HG03280 (cell line): ENCODE measurements around the gene RAB8B.
"Not testable (repeated sequence)": the region's sequence is repeated elsewhere in the genome, so short reads cannot be mapped to it uniquely, and the experiment has no call there.

Experiments
- ATAC-seq: cut with Tn5 transposase; IDR thresholded peaks from one replicate; pipeline ENCODE4 v1.9.1; 2021; ENCODE audit warnings: mild to moderate bottlenecking, moderate library complexity; ENCODE audit not compliant: unreplicated experiment

Gene RAB8B

GRCh38 chr15:63203451-63204090, 14.2 kb downstream of the RAB8B start:
- no peak for ATAC-seq

- no peak for ATAC-seq
Observed at GRCh38 chr15:63206079-63206478, 16.7 kb downstream of the RAB8B start.

- not testable (repeated sequence) for ATAC-seq
Observed at GRCh38 chr15:63208824-63209223, 19.4 kb downstream of the RAB8B start.

GRCh38 chr15:63210151-63211091, 21.0 kb downstream of the RAB8B start:
- ATAC-seq, result no peak

GRCh38 chr15:63211092-63211490, 21.7 kb downstream of the RAB8B start:
- no peak for ATAC-seq

GRCh38 chr15:63211549-63211948, 22.1 kb downstream of the RAB8B start:
- no peak for ATAC-seq

- ATAC-seq, result no peak
Observed at GRCh38 chr15:63212050-63213004, 22.9 kb downstream of the RAB8B start.

GRCh38 chr15:63218100-63218808, 28.8 kb downstream of the RAB8B start:
- ATAC-seq, result no peak

- ATAC-seq, result no peak
Observed at GRCh38 chr15:63219196-63219710, 29.8 kb downstream of the RAB8B start.

- no peak for ATAC-seq
Observed at GRCh38 chr15:63221346-63221745, 31.9 kb downstream of the RAB8B start.

- ATAC-seq, result no peak
Observed at GRCh38 chr15:63223463-63223862, 34.1 kb downstream of the RAB8B start.

GRCh38 chr15:63225381-63225780, 36.0 kb downstream of the RAB8B start:
- ATAC-seq, result no peak

- no peak for ATAC-seq
Observed at GRCh38 chr15:63226155-63226883, 36.9 kb downstream of the RAB8B start.

- no peak for ATAC-seq
Observed at GRCh38 chr15:63226966-63227401, 37.6 kb downstream of the RAB8B start.

- no peak for ATAC-seq
Observed at GRCh38 chr15:63227689-63228088, 38.3 kb downstream of the RAB8B start.

GRCh38 chr15:63231206-63231605, 41.8 kb downstream of the RAB8B start:
- no peak for ATAC-seq

- no peak for ATAC-seq
Observed at GRCh38 chr15:63231706-63232105, 42.3 kb downstream of the RAB8B start.

- no peak for ATAC-seq
Observed at GRCh38 chr15:63232405-63232804, 43.0 kb downstream of the RAB8B start.

GRCh38 chr15:63232943-63233342, 43.5 kb downstream of the RAB8B start:
- no peak for ATAC-seq
